Right cardiac atrium (tissue), 5 donors: ENCODE measurements around the gene C16orf87. TPM values are rescaled to one million over a fixed set of nuclear protein-coding genes. Genes with fewer than 3 reads are reported as not detected.
"Not testable (repeated sequence)": the region's sequence is repeated elsewhere in the genome, so short reads cannot be mapped to it uniquely, and the experiment has no call there.

ENCODE experiments used
- ATAC-seq, 2 donors: fragments of 200-7000 bp; cut with Tn5 transposase; one replicate each; pipeline versions ENCODE4 v1.8.0 to v1.9.1; 2020; ENCODE audit warnings: moderate library complexity in 2 of 2, mild to moderate bottlenecking in 1 of 2
- DNase-seq, 3 donors: peaks; one replicate each; pipeline ENCODE4 v3.0.0-alpha.2; 2020
- H3K27ac ChIP-seq: one replicate; pipeline ENCODE4 v1.5.1; 2013; ENCODE audit warnings: mild to moderate bottlenecking, low read length, control low read depth, moderate library complexity
- H3K27me3 ChIP-seq: one replicate; pipeline ENCODE4 v1.6.1; 2013; ENCODE audit not compliant: control insufficient read depth, insufficient read depth
- H3K4me1 ChIP-seq: one replicate; pipeline ENCODE4 v1.6.1; 2013; ENCODE audit warnings: low read length; ENCODE audit not compliant: control insufficient read depth, insufficient read depth
- H3K4me3 ChIP-seq: one replicate; pipeline ENCODE4 v1.5.1; 2013; ENCODE audit warnings: low read length, control low read depth
- H3K9me3 ChIP-seq: one replicate; pipeline ENCODE4 v1.6.1; 2013; ENCODE audit warnings: low read length; ENCODE audit not compliant: control insufficient read depth
- WGBS: extraction: QIAGEN DNeasy Blood & Tissue Kit; methylation state at CpG from one replicate; pipeline ENCODE4 v1.1.7; 2013; 5-methylcytosine and 5-hydroxymethylcytosine counted together
- intact Hi-C, 4 donors: fragments of 100-400 bp; cut with DNase I; formaldehyde crosslinking; loops; one replicate each; pipeline versions ENCODE4 v1.11.0 to v1.14.0; 2022 to 2023
- long read RNA-seq, 4 donors: library from polyadenylated mRNA; unstranded; transcript quantifications; one replicate each; pipeline ENCODE4 v2.0.0, GENCODE V29; 2020 to 2021
- polyA plus RNA-seq: library from polyadenylated mRNA; stranded (reverse); fragments of 200-250 nt; gene quantifications from one replicate; pipeline ENCODE4 v1.2.3, GENCODE V29; 2013
- total RNA-seq, 4 donors: library from RNA; stranded (reverse); fragmentation: NEBNext Ultra II Directional; extraction: Animal tissue kit (Norgen Biotek cat#: 25700); gene quantifications; one replicate each; pipeline ENCODE4 v1.2.1, GENCODE V29; 2021
- donor health status: healthy with polysubstance abuse.
- donor health status: DM: no; HTN: yes; CAD: no.
- donor health status: DM: no; HTN: no; CAD: no.
- donor health status: DM: no; HTN: yes; CAD: no; lungs with severe emphysema.
- donor health status: DM: yes; HTN: yes; CAD: no.

The C16orf87 gene, protein sequence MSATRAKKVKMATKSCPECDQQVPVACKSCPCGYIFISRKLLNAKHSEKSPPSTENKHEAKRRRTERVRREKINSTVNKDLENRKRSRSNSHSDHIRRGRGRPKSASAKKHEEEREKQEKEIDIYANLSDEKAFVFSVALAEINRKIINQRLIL
- total RNA-seq, result 10 to 100 TPM; 12.0 to 16.7 (median 14.7) TPM
- 7.5 TPM for polyA plus RNA-seq
- long read RNA-seq, donor 1, full-length matches to known transcripts, result 23 of 29 reads
- long read RNA-seq, donor 1, partial matches to known transcripts, result 1 of 29 reads
- long read RNA-seq, donor 1, other reads (novel, unspliced or antisense), result 5 of 29 reads
- long read RNA-seq, donor 2, full-length matches to known transcripts, result 6 of 6 reads
- long read RNA-seq, donor 2, partial matches to known transcripts, result 0 of 6 reads
- long read RNA-seq, donor 2, other reads (novel, unspliced or antisense), result 0 of 6 reads
- long read RNA-seq, donor 3, full-length matches to known transcripts, result 32 of 35 reads
- long read RNA-seq, donor 3, partial matches to known transcripts, result 2 of 35 reads
- long read RNA-seq, donor 3, other reads (novel, unspliced or antisense), result 1 of 35 reads
- long read RNA-seq, donor 4, transcript C16orf87-201 (4 exons, 1,585 nt), result major isoform, 12 of 15 reads
- long read RNA-seq, donor 4, partial matches to known transcripts, result 0 of 15 reads
- long read RNA-seq, donor 4, other reads (novel, unspliced or antisense), result 3 of 15 reads

DNA sequence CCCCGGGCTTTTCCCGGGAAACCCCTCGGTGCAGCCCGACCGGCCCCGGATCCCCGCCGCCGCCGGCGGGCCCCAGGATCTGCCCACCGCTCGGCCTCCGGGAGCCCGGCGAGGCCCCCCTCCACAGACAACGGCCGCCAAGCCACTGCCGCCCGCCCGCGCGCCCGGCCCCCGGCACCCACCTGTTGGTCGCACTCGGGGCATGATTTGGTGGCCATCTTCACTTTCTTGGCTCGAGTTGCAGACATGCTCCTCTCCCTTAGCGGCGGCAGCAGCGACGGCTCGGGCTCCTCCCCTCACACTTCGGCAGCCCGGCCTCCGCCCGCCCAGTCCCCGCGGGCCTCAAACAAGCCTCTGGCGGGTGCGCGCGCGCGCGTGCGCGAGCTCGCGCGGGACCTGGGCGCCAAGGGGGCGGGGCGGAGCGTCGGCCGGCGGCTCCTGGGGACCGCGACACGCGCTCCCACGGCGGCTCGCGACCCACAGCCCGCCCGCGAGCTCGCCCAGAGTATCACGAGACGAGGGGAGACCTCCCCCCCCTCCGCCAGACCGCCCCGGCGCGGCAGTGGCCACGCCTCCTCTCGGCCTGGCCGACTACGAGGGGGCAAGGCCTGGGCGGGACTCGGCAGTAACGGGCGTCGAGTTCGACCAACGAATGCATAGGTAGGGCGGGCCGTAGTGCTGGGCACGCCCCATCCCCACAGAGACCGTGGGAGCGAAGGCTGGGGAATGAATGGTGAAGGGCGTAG is at the start of gene C16orf87:
Gene C16orf87 (minus strand): TSS at position 279 of the 746 bp plus-strand sequence. CDS start 31 bp downstream, at position 248.
- H3K27ac ChIP-seq, result peak within 1 kb of the TSS; percentile 89
- intact Hi-C loops, result no loop called here
- no peaks in the 10 kb centered on the region for H3K9me3 ChIP-seq
- DNase-seq (peak; percentile 94 to 97 (median 97)), ATAC-seq (peak; percentile 99)
- H3K4me3 ChIP-seq, result peak within 1 kb of the TSS; percentile 83
- no peaks in the 10 kb centered on the region for H3K27me3 ChIP-seq
- no peaks in the 10 kb centered on the region for H3K4me1 ChIP-seq
- WGBS, result under 1% methylated on average over 94 of the region's 94 CpGs

DNA sequence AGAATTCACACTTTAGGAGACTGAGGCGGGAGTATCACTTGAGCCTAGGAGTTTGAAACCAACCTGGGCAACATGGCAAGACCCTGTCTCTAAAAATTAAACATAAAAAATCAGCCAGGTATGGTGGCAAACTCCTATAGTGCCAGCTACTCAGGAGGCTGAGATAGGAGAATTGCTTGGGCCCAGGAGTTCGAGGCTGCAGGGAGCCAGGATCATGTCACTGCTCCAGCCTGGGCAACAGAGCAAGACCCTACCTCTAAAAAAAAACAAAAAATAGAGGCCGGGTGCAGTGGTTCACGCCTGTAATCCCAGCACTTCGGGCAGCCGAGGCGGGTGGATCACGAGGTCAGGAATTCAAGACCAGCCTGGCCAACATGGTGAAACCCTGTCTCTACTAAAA is 44.3 kb upstream of the C16orf87 start:
- Histone ChIP-seq H3K9me3 (no peaks in the 10 kb centered on the region), H3K27ac (no peak overlapping the region), H3K27me3 (no peaks in the 10 kb centered on the region), H3K4me3 (no peak overlapping the region), H3K4me1 (no peaks in the 10 kb centered on the region)
- intact Hi-C loops, result no loop called here
- no peak for DNase-seq
- no peak for ATAC-seq
- WGBS, result 91% methylated on average over 8 of the region's 8 CpGs

DNA sequence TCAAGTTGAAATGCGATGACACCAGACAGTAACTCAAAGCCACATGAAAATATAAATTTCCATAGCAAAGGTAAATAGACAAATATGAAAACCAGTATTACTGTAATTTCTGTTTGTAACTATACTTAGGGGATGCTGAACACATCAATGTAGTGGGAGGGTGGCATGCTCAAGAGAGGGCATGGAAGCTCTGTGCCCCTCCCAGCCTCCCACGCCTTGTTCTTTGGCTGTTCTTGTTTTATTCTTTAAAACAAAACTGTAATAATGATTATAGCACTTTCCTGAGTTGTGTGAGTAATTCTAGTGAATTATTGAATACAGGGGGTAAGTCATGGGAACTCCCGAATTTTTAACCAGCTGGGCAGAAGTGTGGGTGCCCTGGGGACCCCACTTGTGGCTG is 42.2 kb upstream of the C16orf87 start:
- intact Hi-C loops, result no loop called here

DNA sequence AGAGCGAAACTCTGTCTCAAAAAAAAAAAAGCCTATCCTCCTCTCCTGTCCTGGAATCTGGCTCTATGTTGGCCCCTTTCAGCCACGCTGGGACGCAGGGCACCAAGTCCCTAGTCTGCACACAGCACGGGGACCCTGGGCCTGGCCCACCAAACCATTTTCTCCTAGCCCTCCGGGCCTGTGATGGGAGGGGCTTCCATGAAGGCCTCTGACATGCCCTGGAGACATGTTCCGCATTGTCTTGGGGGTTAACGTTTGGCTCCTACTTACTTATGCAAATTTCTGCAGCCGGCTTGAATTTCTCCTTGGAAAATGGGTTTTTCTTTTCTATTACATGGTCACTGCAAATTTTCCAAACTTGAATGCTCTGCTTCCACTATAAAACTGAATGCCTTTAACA is 40.6 kb upstream of the C16orf87 start:
- DNase-seq (no peak), ATAC-seq (no peak)
- H3K27me3 ChIP-seq, result no peaks in the 10 kb centered on the region
- no peaks in the 10 kb centered on the region for H3K9me3 ChIP-seq
- H3K4me3 ChIP-seq, result no peak overlapping the region
- no peaks in the 10 kb centered on the region for H3K4me1 ChIP-seq
- no peak overlapping the region for H3K27ac ChIP-seq
- intact Hi-C loops, result no loop called here
- 79% methylated on average over 8 of the region's 8 CpGs for WGBS

More for the DNA sequence above, 42.2 kb upstream of the C16orf87 start:
- ATAC-seq (no peak), DNase-seq (no peak)
- WGBS, result 86% methylated on average over 3 of the region's 3 CpGs
- Histone ChIP-seq H3K4me1 (no peaks in the 10 kb centered on the region), H3K9me3 (no peaks in the 10 kb centered on the region), H3K27ac (no peak overlapping the region), H3K4me3 (no peak overlapping the region), H3K27me3 (no peaks in the 10 kb centered on the region)

DNA sequence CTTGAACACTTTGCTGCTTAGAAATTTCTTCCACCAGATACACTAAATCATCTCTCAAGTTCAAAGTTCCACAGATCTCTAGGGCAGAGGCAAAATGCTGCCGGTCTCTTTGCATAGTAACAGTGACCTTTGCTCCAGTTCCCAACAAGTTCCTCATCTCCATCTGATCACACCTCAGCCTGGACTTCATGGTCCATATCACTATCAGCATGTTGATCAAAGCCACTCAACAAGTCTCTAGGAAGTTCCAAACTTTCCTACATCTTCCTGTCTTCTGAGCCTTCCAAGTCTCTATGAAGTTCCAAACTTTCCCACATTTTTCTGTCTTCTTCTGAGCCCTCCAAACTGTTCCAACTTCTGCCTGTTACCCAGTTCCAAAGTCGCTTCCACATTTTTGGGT is 37.9 kb upstream of the C16orf87 start:
- H3K27me3 ChIP-seq, DNase-seq, intact Hi-C loops, H3K4me3 ChIP-seq, ATAC-seq, H3K4me1 ChIP-seq, H3K9me3 ChIP-seq, H3K27ac ChIP-seq: not testable (repeated sequence)
- WGBS, result 72% methylated on average over 2 of the region's 2 CpGs

DNA sequence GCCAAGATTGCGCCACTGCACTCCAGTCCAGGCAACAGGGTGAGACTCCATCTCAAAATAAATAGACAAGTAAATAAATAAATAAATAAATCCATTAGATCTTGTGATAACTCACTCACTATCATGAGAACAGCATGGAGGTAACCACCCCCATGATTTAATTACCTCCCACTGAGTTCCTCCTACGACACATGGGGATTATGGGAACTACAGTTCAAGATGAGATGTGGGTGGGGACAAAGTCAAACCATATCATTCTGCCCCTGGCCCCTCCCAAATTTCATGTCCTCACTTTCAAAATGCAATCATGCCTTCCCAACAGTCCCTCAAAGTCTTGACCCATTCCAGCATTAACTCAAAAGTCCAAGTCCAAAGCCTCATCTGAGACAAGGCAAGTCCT is 36.5 kb upstream of the C16orf87 start:
- H3K27ac ChIP-seq, H3K9me3 ChIP-seq, DNase-seq, intact Hi-C loops, ATAC-seq, H3K4me3 ChIP-seq, H3K27me3 ChIP-seq, H3K4me1 ChIP-seq: not testable (repeated sequence)
- 94% methylated on average over 2 of the region's 2 CpGs for WGBS

DNA sequence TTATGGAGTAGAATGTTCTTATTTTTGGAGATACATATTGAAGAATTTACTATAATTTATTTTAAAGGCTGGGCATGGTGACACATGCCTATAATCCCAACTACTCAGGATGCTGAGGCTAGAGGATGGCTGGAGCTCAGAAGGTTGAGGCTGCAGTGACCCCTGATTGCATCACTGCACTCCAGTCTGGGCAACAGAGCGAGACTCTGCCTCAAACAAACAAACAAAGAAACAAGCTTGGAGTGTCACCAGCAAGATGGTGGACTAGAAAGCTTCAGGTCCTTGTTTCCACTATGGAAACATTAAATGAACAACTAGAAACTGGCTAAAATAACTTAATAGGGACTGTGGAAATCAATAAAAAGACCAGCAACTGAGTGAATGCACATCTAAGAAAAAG is 35.3 kb upstream of the C16orf87 start:
- no peaks in the 10 kb centered on the region for H3K9me3 ChIP-seq
- DNase-seq, result no peak
- no peak overlapping the region for H3K4me3 ChIP-seq
- ATAC-seq, result no peak
- H3K4me1 ChIP-seq, result no peaks in the 10 kb centered on the region
- intact Hi-C loops, result no loop called here
- 75% methylated on average over 1 of the region's 1 CpG for WGBS
- H3K27ac ChIP-seq, result no peak overlapping the region
- H3K27me3 ChIP-seq, result no peaks in the 10 kb centered on the region

DNA sequence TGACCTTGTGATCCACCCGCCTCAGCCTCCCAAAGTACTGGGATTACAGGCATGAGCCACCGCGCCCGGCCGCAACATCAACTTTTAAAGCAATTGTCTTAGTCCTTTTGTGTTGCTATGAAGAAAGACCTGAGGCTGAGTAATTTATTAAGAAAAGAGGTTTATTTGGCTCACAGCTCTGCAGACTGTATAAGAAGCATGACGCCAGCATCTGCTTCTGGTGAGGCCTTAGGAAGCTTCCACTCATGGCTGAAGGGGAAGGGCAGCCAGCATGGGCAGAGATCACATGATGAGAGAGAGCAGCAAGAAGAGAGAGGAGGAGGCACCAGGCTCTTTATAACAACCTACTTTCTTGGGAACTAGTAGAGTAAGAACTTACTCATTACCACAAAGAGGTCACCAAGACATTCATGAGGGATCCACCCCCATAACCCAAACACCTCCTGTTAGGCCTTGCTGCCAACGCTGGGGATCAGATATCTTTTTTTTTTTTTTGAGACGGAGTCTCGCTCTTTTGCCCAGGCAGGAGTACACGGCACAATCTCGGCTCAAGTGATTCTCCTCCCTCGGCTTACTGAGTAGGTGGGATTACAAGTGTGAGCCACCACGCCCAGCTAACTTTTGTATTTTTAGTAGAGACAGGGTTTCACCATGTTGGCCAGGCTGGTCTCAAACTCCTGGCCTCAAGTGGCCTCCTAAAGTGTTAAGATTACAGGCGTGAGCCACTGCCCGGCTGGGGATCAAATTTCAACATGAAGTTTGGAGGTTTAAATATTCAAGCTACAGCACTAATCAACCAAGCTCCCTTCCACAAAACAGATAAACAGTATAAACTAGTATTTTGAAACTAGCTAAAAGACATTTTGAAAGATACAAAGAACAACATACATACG is 31.8 kb upstream of the C16orf87 start:
- intact Hi-C loops, result no loop called here
- WGBS, result 81% methylated on average over 16 of the region's 16 CpGs
- no peak overlapping the region for H3K27ac ChIP-seq
- H3K9me3 ChIP-seq, result no peaks in the 10 kb centered on the region
- no peak for DNase-seq
- ATAC-seq, result no peak
- no peaks in the 10 kb centered on the region for H3K4me1 ChIP-seq
- no peak overlapping the region for H3K4me3 ChIP-seq
- no peaks in the 10 kb centered on the region for H3K27me3 ChIP-seq

DNA sequence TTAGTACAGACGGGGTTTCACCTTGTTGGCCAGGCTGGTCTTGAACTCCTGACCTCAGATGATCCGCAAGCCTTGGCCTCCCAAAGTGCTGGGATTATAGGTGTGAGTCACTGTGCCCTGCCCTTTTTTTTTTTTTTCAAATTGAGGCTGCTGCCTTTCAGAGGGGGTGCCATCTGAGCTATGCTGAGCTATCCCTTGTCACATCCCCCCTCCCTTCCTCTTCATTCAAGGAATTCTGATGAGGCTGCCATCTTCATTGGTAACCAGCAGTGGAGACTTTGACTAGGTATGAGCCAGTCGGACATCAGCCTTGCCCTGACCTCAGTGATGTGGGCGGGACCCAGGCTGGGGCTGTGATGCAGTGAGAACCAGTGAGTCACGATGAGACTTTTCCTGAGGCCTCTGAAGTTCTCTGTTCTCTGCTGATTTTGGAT is 28.8 kb upstream of the C16orf87 start:
- intact Hi-C loops, result loop anchor here in 1 of 4 donors (5.0 kb wide), 1 partner anchor 48 kb away; no protein-coding TSS in a partner anchor
- Histone ChIP-seq H3K27me3 (no peaks in the 10 kb centered on the region), H3K4me1 (no peaks in the 10 kb centered on the region), H3K4me3 (no peak overlapping the region), H3K27ac (no peak overlapping the region), H3K9me3 (no peaks in the 10 kb centered on the region)
- DNase-seq (no peak), ATAC-seq (peak in 1 of 2 donors; percentile 68)
- 80% methylated on average over 5 of the region's 5 CpGs for WGBS

DNA sequence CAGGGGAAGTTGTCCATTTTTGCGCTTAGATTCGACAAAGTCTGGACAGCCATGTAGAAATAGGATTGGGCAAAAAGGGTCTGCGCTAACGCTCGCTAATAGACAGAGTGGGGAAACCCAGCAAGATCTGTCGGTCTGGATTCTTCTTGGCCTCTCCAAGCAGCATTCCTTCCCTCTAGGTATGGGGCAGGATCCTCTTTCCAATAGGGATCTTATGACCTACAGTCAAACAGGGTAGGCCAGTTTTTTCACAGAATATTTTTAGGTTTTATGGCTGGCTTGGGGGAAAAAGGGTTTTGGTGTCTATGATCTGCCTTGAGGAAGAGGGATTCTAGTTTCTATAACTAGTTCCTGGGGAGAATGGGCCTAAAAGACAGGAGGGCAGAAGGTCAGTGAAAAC is 27.2 kb upstream of the C16orf87 start:
- DNase-seq, result no peak
- H3K9me3 ChIP-seq, result no peaks in the 10 kb centered on the region
- intact Hi-C loops, result loop anchor here in 1 of 4 donors (5.0 kb wide), 1 partner anchor 49 kb away; no protein-coding TSS in a partner anchor
- no peaks in the 10 kb centered on the region for H3K27me3 ChIP-seq
- no peak overlapping the region for H3K4me3 ChIP-seq
- ATAC-seq, result no peak
- H3K4me1 ChIP-seq, result no peaks in the 10 kb centered on the region
- WGBS, result 96% methylated on average over 6 of the region's 6 CpGs
- no peak overlapping the region for H3K27ac ChIP-seq
